ENCODE measurements around the gene DUSP28. TPM values are rescaled to one million over a fixed set of nuclear protein-coding genes. Genes with fewer than 3 reads are reported as not detected.

Gene DUSP28
- total and polyA plus RNA-seq, 4 donors: 1.9 to 4.1 (median 3.0) TPM

DNA sequence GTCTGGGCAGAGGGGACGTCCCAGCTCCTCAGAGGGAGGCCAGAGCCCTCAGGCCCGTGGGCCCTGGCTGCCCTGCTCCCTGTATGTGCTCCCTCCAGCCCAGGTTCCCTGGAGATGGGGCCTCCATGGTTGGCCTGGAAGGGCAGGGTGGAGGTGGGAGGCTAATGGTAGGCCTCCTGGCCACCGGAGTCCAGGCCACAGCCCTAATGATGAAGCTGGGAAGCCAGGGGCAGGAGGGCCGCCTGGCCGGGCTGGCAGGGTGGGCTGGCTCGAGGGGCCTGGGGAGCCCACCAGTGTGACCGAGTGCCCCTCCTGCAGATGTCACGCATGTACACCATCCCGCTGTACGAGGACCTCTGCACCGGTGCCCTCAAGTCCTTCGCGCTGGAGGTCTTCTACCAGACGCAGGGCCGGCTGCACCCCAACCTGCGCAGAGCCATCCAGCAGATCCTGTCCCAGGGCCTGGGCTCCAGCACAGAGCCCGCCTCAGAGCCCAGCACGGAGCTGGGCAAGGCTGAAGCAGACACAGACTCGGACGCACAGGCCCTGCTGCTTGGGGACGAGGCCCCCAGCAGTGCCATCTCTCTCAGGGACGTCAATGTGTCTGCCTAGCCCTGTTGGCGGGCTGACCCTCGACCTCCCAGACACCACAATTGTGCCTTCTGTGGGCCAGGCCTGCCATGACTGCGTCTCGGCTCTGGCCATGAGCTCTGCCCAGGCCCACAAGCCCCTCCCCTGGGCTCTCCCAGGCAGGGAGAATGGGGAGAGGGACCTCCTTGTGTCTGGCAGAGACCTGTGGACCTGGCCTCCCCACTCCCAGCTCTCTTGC, 17.3 kb downstream of the DUSP28 start (continued):
- TF ChIP-seq RAD21 (IDR thresholded peaks at IDR 0.05) (no peak), FOXA1 (IDR thresholded peaks at IDR 0.05) (no peak), SP1 (IDR thresholded peaks at IDR 0.05) (no peak), NR2F2 (IDR thresholded peaks at IDR 0.05) (no peak), FOXA2 (IDR thresholded peaks at IDR 0.05) (no peak), HNF4A (conservative IDR thresholded peaks at IDR 0.05) (no peak), HNF4G (IDR thresholded peaks at IDR 0.05) (no peak)
- TF ChIP-seq, protein P1, sequence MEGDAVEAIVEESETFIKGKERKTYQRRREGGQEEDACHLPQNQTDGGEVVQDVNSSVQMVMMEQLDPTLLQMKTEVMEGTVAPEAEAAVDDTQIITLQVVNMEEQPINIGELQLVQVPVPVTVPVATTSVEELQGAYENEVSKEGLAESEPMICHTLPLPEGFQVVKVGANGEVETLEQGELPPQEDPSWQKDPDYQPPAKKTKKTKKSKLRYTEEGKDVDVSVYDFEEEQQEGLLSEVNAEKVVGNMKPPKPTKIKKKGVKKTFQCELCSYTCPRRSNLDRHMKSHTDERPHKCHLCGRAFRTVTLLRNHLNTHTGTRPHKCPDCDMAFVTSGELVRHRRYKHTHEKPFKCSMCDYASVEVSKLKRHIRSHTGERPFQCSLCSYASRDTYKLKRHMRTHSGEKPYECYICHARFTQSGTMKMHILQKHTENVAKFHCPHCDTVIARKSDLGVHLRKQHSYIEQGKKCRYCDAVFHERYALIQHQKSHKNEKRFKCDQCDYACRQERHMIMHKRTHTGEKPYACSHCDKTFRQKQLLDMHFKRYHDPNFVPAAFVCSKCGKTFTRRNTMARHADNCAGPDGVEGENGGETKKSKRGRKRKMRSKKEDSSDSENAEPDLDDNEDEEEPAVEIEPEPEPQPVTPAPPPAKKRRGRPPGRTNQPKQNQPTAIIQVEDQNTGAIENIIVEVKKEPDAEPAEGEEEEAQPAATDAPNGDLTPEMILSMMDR (IDR thresholded peaks at IDR 0.05; ENCODE audit: low read depth, low read length, missing input control): no peak

- H3K27me3 ChIP-seq (ENCODE audit: control insufficient read depth in 4 of 4, insufficient read depth in 4 of 4, low read length in 3 of 4): no peaks in the 10 kb centered on the region
- no peak overlapping the region for H3K27ac ChIP-seq (ENCODE audit: low read depth in 1 of 2, low read length in 2 of 2)
- TF ChIP-seq YY1 (IDR thresholded peaks at IDR 0.05) (no peak), EGR1 (IDR thresholded peaks at IDR 0.05; ENCODE audit: low read depth in 2 of 2) (no peak), ZBTB33 (IDR thresholded peaks at IDR 0.05) (no peak), TAF1 (conservative IDR thresholded peaks at IDR 0.05) (no peak), RXRA (IDR thresholded peaks at IDR 0.05) (no peak), GABPA (IDR thresholded peaks at IDR 0.05 in 1 of 2, conservative IDR thresholded peaks at IDR 0.05 in 1 of 2) (no peak)
- TF ChIP-seq, protein P1 (IDR thresholded peaks at IDR 0.05; ENCODE audit: low read depth, low read length, missing input control): no peak
- H3K36me3 ChIP-seq (ENCODE audit: control insufficient read depth in 4 of 4, insufficient read depth in 3 of 4, low read depth in 1 of 4, low read length in 3 of 4): peaks cover 0 to 45% (median 4%) of the 10 kb centered on the region in 4 donors
- H3K9ac ChIP-seq (ENCODE audit: low read depth in 1 of 2, low read length in 2 of 2): no peak overlapping the region
- DNase-seq (ENCODE audit: low spot score): no peak
- H3K4me3 ChIP-seq (ENCODE audit: low read depth in 1 of 3, low read length in 3 of 3): no peak overlapping the region
- 92% methylated on average over 9 of the region's 9 CpGs for WGBS
- no peaks in the 10 kb centered on the region for H3K9me3 ChIP-seq (ENCODE audit: control insufficient read depth in 4 of 4, low read length in 3 of 4)
- H3K4me1 ChIP-seq (ENCODE audit: control insufficient read depth in 4 of 4, insufficient read depth in 4 of 4, low read length in 3 of 4): peaks cover 9 to 25% (median 21%) of the 10 kb centered on the region in 4 donors
Observed at GRCh38 chr2:240578110-240578450, 17.9 kb downstream of the DUSP28 start.

GRCh38 chr2:240578488-240578887, 18.3 kb downstream of the DUSP28 start:
- no peak for DNase-seq (ENCODE audit: low spot score)
- Histone ChIP-seq H3K27me3 (ENCODE audit: control insufficient read depth in 4 of 4, insufficient read depth in 4 of 4, low read length in 3 of 4) (no peaks in the 10 kb centered on the region), H3K9me3 (ENCODE audit: control insufficient read depth in 4 of 4, low read length in 3 of 4) (no peaks in the 10 kb centered on the region), H3K36me3 (ENCODE audit: control insufficient read depth in 4 of 4, insufficient read depth in 3 of 4, low read depth in 1 of 4, low read length in 3 of 4) (peaks cover 0 to 45% (median 3%) of the 10 kb centered on the region in 4 donors), H3K4me1 (ENCODE audit: control insufficient read depth in 4 of 4, insufficient read depth in 4 of 4, low read length in 3 of 4) (peaks cover 9 to 25% (median 21%) of the 10 kb centered on the region in 4 donors), H3K4me3 (ENCODE audit: low read depth in 1 of 3, low read length in 3 of 3) (no peak overlapping the region), H3K9ac (ENCODE audit: low read depth in 1 of 2, low read length in 2 of 2) (no peak overlapping the region), H3K27ac (ENCODE audit: low read depth in 1 of 2, low read length in 2 of 2) (no peak overlapping the region)
- TF ChIP-seq HNF4G (IDR thresholded peaks at IDR 0.05): no peak
- no peak for TF ChIP-seq SP1 (IDR thresholded peaks at IDR 0.05)
- TF ChIP-seq, protein P1 (IDR thresholded peaks at IDR 0.05; ENCODE audit: low read depth, low read length, missing input control): no peak
- TF ChIP-seq RXRA (IDR thresholded peaks at IDR 0.05): no peak
- no peak for TF ChIP-seq EGR1 (IDR thresholded peaks at IDR 0.05; ENCODE audit: low read depth in 2 of 2)
- TF ChIP-seq, protein P2, sequence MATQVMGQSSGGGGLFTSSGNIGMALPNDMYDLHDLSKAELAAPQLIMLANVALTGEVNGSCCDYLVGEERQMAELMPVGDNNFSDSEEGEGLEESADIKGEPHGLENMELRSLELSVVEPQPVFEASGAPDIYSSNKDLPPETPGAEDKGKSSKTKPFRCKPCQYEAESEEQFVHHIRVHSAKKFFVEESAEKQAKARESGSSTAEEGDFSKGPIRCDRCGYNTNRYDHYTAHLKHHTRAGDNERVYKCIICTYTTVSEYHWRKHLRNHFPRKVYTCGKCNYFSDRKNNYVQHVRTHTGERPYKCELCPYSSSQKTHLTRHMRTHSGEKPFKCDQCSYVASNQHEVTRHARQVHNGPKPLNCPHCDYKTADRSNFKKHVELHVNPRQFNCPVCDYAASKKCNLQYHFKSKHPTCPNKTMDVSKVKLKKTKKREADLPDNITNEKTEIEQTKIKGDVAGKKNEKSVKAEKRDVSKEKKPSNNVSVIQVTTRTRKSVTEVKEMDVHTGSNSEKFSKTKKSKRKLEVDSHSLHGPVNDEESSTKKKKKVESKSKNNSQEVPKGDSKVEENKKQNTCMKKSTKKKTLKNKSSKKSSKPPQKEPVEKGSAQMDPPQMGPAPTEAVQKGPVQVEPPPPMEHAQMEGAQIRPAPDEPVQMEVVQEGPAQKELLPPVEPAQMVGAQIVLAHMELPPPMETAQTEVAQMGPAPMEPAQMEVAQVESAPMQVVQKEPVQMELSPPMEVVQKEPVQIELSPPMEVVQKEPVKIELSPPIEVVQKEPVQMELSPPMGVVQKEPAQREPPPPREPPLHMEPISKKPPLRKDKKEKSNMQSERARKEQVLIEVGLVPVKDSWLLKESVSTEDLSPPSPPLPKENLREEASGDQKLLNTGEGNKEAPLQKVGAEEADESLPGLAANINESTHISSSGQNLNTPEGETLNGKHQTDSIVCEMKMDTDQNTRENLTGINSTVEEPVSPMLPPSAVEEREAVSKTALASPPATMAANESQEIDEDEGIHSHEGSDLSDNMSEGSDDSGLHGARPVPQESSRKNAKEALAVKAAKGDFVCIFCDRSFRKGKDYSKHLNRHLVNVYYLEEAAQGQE (IDR thresholded peaks at IDR 0.05): no peak
- TF ChIP-seq HNF4A (conservative IDR thresholded peaks at IDR 0.05): no peak
- TF ChIP-seq, protein P3, sequence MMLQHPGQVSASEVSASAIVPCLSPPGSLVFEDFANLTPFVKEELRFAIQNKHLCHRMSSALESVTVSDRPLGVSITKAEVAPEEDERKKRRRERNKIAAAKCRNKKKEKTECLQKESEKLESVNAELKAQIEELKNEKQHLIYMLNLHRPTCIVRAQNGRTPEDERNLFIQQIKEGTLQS (IDR thresholded peaks at IDR 0.05): no peak
- TF ChIP-seq JUND (IDR thresholded peaks at IDR 0.05): no peak
- WGBS: 92% methylated on average over 8 of the region's 8 CpGs
